NCI-H2196 treated with DMSO at 0.1 percent for 48 hours (cell line): ENCODE measurements around the gene EDN2.

Source experiments
- DNase-seq: peaks from one replicate; lab custom pipeline; 2025; ENCODE audit not compliant: unreplicated experiment; lab: John Stamatoyannopoulos, UW

EDN2 gene

GRCh38 chr1:41485605-41486004 lies 1.1 kb upstream of the EDN2 start:
- DNase-seq: no peak

- no peak for DNase-seq
Observed at GRCh38 chr1:41483960-41484401, 502 bp downstream of the EDN2 start.

- DNase-seq: no peak
Observed at GRCh38 chr1:41483001-41483850, 1.3 kb downstream of the EDN2 start.

- peak; percentile 73 for DNase-seq
Observed at GRCh38 chr1:41482001-41482765, 2.3 kb downstream of the EDN2 start.

- DNase-seq: no peak
Observed at GRCh38 chr1:41481109-41481775, 3.2 kb downstream of the EDN2 start.

- no peak for DNase-seq
Observed at GRCh38 chr1:41480204-41481108, 4.0 kb downstream of the EDN2 start.

- no peak for DNase-seq
Observed at GRCh38 chr1:41479808-41480160, 4.7 kb downstream of the EDN2 start.

GRCh38 chr1:41479000-41479807 lies 5.3 kb downstream of the EDN2 start:
- DNase-seq: no peak

- no peak for DNase-seq
Observed at GRCh38 chr1:41478118-41478748, 6.2 kb downstream of the EDN2 start.

GRCh38 chr1:41476807-41477361 lies 7.6 kb downstream of the EDN2 start:
- DNase-seq: peak; percentile 85

GRCh38 chr1:41475859-41476567 lies 8.5 kb downstream of the EDN2 start:
- no peak for DNase-seq

- no peak for DNase-seq
Observed at GRCh38 chr1:41475346-41475745, 9.1 kb downstream of the EDN2 start.

- no peak for DNase-seq
Observed at GRCh38 chr1:41474490-41475271, 9.8 kb downstream of the EDN2 start.

GRCh38 chr1:41473738-41474362 lies 10.6 kb downstream of the EDN2 start:
- no peak for DNase-seq

- no peak for DNase-seq
Observed at GRCh38 chr1:41471658-41472057, 12.8 kb downstream of the EDN2 start.

GRCh38 chr1:41469706-41470105 lies 14.8 kb downstream of the EDN2 start:
- DNase-seq: no peak

- DNase-seq: peak; percentile 27
Observed at GRCh38 chr1:41468122-41468762, 16.2 kb downstream of the EDN2 start.
